HG02885 (cell line): ENCODE data around the gene SEC14L1.
"Not testable (repeated sequence)": the region's sequence is repeated elsewhere in the genome, so short reads cannot be mapped to it uniquely, and the experiment has no call there.

Source experiments
- ATAC-seq: cut with Tn5 transposase; IDR thresholded peaks from one replicate; pipeline ENCODE4 v1.9.1; 2021; ENCODE audit warnings: mild to moderate bottlenecking; ENCODE audit not compliant: unreplicated experiment, poor library complexity

Gene SEC14L1

DNA sequence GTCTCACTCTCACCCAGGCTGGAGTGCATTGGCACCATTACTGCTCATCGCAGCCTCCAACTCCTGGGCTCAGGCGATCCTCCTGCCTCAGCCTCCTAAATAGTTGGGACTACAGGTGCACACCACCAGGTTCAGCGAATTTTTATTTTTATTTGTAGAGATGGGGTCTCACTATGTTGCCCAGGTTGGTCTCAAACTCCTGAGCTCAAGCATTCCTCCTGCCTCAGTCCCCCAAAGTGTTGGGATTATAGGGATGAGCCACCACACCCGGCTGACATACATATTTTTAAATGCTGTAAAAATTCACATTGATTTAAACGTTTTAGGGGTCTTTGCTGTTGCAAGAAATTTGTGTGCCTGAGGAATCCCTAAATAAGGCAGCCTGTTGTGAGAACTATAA lies 24.8 kb upstream of the SEC14L1 start:
- no peak for ATAC-seq

DNA sequence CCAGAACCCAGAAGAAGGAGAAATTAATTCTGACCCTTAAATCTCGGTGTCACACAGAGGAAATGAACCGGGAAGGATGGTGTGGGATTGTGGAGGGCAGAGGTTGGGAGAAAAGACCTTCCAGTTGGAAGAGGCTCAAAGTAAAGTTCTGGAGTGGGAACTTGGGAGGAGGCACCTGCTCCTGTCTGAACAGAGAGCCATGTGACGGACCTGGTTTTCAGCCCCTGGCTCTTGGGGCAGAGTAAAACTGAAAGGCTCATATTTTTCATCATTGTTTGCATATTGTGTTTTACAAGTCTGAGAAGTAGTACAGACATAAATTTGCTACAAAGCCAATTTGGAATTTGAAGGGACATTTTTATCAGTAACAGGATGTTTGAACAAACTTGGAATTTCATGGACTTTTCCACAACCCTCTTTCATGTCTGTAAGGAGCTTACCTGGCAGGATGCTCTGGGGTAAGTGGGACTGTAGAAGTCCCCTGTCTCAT lies 24.4 kb upstream of the SEC14L1 start:
- no peak for ATAC-seq

DNA sequence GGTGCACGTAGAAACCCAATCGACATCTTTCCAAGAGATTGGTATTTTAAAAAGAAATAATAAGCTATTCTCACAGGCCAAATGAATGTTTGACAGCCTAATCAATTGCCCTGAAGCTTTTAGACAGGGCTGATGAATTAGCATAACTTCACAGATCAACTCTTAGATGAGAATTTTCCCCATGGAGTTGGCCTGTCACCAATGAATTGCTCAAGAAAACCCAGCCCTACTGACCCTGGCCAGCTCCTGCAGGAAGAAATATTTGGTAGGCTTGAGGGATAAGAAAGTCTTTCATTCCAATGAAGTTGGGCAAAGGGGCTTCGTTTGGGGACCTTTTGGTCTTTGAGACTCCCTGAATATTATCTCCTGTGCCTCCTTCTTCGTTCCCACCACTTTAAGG lies 23.4 kb upstream of the SEC14L1 start:
- ATAC-seq = no peak

DNA sequence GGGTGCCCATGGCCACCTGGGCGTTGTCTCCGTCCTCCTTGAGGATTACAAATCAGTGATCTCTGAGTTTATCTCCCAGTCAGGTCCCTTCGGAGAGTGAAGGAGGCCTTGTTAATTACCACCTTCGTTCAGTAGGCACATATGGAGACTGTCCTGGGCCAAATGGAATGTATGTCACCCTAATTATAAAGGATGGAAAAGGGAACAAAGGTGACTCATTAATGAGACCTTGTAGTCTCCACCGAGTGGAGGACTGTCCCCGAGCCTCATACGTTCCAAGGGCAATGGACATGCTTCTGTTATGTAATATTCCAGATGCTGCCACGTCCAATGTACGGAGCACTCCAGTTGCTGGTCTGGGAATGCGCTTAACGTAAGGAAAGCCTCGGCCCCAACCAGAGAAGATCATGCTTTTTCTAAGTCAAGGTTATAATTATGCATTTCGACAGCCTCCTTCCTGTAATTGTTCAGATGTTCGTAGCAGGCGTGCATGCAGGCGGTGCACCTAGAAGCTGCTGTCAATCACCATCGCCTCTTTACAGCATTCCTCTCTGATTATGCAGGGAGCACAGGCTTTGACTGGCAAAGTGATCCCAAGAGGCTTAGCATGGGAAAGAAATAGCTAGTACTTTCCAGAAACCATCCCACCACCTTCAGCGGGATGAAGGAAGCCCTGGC lies 22.4 kb upstream of the SEC14L1 start:
- no peak for ATAC-seq

DNA sequence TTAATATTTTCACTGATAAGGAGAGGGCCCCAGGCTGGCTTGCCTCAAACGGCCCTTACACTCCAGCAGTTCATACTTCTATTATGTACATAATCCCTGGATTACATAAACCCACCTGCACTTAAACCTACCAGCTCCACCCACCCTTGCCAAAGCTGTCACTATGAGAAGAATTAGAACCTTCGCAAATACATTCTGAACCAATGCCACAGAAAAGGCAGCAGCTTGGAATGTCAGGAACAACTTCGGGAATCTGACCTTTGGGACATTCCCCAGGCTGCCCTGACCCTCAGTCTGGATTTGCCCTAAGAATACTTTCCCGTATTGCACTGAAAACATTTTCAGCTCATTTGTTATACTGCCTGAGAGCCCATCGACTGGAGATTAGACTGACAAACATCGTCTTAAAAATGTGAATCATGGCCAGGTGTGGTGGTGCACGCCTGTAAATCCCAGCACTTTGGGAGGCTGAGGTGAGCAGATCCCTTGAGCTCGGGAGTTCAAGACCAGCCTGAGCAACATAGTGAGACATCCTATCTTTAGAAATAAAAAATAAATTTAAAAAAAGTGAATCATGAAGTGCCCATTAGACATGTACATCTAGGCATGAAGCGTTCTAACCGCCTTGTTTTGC lies 21.0 kb upstream of the SEC14L1 start:
- ATAC-seq = no peak

DNA sequence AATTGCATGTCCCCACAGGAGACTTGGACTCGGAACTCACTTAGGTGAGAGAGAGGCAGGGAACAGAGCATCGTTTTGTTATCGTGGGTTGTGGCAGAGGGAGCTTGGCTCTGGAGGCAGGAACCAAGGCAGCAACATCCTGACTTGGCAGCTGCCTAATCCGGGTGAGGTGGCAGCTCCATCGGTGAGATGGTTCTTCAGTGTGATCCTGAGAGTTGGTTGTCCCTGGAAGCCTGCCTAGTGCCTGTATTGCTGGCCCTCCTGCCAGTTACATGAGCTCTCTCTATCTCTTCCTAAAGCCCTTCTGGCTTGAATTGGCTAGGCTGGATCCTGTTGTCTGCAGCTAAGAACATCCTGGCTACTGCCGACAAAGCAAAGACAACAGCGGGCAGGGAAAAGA lies 19.9 kb upstream of the SEC14L1 start:
- ATAC-seq = no peak

DNA sequence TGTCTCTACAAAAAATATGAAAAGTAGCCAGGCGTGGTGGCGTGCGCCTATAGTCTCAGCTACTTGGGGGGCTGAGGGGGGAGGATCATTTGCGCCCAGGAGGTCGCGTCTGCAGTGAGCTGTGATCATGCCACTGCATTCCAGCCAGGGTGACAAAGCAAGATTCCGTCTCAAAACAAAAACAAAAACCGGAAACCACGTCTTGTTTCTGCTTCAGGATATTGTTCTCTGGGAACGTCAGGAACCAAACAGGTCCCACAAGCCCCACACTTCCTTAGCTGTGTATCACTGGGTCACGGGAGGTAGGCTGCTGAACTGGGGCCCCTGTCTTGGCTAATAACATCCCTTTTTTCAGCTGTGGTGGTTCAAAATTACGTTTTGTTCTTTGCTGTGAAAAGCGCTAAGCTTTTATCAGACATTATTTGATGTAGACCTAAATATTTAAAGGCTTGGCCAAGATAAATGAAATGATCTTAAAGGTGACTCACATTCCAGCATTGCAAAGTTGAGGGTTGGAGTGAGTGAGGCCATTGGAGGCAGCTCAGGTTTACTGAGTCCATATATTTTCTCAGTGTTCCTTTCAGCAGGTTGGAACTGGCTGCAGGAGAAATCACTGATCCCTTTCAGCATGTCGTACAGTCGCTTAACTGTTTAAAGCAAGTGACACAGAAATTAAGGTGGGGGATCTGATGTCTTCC lies 16.4 kb upstream of the SEC14L1 start:
- ATAC-seq = no peak

DNA sequence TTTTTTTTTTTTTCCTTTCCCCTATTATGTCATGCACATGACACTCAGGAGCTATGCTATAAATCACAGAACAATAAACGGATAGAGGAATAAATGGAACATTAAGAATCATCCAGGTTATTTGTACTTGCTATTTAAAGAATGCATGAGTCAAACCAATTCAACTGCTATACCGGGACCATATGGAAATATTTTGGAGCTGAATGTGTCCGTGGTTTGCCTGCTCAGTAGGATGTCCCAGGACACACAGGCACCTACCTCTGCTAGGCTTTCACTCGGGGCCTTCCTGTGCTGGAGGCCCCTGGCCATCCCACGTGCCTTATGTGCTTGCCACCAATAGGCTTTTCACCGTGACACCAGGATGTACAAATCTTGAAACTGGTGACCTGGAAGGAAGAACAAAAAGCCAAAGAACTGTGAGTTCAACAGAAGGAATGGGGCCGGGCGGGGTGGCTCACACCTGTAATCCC lies 15.3 kb upstream of the SEC14L1 start:
- no peak for ATAC-seq

DNA sequence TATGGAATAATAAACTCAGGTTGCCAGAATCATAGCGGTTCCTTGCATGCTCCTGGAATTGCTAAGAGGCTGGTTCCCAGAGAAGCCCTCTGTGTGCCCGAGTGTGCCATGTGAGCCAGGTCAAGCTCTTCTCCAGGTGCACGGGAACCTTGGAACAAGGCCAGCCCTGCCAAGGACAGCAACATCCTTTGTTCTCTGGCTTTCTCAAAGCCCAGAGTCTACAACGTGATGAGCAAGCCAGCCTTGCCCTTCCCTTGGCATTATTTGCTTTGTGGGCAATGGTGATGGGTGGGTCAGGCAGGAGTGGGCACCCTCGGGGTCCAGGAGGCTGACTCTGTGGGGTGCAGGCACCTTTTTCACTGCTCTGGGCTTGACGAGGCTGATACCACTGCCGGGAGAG lies 14.2 kb upstream of the SEC14L1 start:
- no peak for ATAC-seq

DNA sequence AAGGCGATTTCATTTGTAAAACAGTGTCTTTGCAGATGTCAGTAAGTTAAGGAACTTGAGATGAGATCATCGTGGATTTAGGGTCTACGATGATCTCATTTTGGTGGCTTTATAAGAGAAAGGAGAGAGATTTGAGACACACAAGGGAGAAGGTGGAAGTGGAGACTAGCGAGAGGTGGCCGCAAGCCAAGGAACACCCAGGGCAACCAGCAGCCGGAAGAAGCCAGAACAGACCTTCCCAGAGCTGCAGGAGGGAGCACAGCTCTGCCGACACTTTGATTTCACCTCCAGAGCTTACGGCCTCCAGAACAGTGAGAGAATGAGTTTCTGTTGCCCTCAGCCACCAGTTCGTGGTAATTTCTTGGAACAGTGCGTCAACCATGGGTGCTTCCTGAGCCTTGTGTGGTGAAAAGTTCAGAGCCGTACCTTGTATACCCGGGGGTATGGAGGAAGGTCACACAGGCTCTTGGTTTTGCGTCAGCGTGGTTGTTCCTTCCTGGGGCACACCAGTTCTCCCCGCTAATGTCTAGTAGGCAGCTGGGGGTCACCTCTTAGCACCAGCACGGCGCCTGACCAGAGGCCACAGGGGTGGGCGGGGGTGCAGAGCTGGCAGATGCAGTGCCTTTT lies 12.9 kb upstream of the SEC14L1 start:
- no peak for ATAC-seq

DNA sequence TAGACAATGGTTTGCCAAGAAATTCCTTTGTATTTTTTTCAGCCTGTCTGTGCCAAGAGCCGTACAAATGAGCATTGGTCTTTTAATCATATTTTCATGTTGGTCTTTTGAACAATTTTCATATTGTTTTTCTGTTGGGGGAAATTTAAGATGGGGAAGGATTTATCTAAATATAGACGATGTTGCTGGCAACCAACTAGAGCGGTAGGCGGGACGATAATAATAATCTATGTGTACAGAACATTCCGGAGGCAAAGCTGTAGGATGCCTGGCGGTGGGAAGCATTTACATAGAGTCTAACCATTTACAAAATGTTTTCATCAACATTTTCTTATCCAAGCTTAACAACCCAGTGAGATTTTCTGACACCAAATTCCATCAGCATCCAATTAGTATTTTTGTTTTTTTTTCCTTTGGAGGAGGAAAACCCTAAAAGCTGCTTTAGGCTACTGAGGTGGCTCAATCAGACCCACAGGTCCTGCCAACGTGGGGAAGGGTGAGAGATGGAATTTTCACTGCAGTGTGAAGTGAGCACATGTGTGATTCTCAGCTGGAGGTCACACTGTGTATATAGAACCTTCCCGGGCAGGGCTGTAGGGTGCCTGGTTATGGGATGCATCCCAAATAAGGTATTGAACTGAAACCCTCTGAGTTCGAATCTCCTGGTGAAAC lies 11.7 kb upstream of the SEC14L1 start:
- ATAC-seq = no peak

DNA sequence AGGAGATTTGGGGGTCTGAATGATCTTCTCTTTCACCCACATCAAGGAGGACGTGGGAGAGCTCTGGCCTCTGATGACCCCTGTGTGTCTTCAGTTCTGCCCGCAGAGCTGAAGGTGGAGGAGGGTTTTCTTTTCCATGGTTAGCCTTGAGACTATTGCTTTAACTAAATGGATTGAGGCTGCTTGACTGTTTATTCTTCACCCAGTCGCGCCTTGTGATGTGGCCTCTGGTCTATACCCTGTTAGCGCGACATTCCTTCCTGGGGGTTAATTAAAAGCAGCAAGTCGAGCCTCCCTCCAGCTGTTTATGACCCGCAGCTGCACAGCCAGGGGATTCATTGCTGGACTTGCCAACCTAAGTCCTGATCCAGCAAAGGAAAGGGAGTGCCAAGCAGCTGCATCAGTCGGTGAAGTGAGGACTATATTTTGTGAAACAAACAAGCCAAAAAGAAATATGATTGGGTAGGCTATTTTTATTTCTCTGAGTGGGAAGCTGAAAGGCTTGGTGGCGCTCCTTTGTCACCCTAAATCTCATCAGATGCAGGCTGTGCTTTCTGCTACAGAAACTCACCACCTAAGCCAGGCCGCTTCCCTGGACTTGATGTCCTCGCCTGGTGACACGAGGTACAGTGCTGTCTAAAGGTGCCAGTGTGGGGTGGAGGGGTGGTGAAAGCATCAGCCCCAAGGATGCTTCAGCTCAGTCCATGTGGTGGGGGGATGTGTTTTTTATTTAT lies 11.0 kb upstream of the SEC14L1 start:
- ATAC-seq = no peak

DNA sequence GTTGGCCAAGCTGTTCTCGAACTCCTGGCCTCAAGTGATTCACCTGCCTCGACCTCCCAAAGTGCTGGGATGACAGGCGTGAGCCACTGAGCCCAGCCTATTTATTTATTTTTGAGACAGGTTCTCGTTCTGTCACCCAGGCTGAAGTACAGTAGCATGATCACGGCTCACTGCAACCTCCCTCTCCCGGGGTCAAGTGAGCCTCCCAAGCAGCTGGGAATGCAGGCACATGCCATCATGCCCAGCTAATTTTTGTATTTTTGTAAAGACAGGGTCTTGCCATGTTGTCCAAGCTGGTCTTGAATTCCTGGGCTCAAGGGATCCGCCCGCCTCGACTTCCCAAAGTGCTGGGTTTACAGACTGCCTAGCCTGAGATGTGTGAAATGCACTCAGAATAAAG lies 10.2 kb upstream of the SEC14L1 start:
- ATAC-seq = no peak

DNA sequence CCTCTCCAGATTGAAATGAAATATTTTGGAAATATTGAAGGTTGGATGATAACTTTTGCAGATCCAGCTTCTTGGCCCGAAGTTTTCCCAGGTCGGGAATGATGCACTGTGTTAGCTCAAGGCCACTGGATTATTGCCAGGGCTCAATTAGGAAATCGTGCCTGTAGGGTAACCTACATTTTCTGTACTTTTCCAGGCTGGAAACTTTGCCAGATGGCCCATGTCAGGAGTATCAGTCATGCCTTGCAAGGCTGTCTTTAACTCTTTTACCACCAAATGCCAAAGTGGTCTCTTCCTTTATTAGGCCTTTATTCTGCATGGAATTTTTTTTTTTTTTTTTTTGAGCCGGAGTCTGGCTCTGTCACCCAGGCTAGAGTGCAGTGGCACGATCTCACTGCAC lies 8.9 kb upstream of the SEC14L1 start:
- no peak for ATAC-seq

DNA sequence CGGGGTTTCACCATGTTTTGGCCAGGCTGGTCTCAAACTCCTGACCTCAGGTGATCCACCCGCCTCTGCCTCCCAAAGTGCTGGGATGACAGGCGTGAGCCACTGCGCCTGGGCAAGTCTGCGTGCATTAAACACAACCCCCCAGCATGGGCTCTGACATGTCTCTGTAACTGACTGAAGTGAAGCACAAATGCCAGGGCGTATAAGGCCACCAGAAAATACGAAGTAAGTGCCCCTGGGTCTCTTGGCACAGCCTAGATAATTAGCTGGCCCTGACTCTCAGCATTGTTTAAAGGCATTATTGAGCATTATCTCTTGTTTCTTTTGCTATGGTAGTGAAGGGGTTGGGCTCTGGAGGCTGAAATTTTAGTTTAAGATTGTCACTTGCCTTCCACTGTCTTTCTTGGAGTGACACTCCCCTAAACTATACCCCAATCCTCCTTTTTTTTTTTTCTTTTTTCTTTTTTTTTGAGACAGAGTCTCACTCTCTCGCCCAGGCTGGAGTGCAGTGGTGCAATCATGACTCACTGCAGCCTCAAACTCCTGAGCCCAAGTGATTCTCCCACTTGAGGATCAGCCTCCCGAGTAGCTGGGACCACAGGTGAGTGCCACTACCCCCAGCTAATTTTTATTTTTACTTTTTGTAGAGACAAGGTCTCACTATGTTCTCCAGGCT lies 8.2 kb upstream of the SEC14L1 start:
- ATAC-seq = no peak

DNA sequence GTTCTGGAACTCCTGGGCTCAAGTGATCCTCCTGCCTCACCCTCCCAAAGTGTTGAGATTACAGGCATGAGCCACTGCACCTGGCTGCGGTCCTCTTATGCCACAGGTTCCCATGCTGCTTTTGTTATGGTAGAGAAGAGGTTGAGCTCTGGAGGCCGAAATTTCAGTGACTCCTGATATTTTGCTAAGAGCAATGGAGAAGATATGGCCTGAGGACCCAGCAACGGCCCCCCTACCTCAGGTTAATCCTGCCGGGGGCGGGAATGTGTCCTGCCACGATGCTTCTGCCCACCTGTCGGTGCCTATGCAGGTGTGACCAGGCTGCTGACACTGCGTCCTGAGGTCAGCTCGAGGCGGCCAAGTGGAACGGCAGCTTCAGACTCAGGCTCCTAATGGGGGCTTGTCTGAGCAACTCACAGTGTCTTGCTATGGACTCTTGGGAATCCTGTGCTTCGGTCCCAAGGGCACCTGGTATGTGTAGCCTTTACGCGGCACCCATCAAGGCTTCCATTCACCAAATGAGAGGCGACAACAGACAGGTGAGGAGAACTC lies 7.6 kb upstream of the SEC14L1 start:
- ATAC-seq = no peak

DNA sequence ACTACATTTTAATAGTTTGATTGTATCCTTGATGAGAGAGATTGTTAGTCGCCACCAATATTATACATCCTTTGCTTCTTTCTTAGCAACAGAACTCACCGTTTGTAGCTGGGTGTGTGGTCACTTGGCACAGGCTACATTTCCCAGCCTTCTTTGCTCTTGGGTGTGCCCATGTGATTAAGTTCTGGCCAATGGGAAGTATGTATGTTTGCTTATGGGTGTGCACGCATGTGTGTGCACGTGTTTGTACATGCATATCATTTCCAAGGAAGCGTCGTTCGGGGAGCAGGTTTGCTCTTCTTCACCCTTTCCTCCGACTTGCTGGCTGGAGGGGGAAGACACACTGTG lies 4.4 kb upstream of the SEC14L1 start:
- no peak for ATAC-seq

DNA sequence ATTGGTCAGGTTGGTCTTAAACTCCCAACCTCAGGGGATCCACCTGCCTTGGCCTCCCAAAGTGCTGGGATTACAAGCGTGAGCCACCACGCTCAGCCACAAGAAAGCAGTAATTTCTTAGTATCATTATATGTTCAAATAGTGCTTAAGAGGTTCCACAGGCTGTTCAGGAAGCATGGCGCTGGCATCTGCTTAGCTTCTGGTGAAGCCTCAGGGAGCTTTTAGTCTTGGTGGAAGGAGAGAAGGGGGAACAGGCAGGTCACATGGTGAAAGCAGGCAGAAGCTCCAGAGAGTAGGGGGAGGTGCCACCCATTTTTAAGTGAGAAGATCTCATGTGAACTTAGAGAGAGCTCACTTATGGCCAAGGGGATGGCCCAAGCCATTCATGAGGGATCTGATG lies 3.7 kb upstream of the SEC14L1 start:
- no peak for ATAC-seq

DNA sequence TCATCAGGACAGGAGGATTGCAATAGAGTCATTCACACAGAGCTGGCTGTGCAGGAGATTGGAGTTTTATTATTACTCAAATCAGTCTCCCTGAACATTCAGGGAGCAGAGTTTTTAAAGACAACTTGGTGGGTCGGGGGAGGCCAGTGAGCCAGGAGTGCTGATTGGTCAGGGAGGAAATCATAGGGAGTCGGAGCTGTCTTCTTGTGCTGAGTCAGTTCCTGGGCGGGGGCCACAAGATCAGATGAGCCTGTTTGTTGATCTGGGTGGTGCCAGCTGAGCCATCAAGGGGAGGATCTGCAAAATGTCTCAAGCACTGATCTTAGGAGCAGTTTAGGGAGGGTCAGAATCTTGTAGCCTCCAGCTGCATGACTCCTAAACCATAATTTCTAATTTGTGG lies 2.9 kb upstream of the SEC14L1 start:
- not testable (repeated sequence) for ATAC-seq
